Measurements from ENCODE around the gene SAMD10. TPM values are rescaled to one million over a fixed set of nuclear protein-coding genes. Genes with fewer than 3 reads are reported as not detected.
A peak's percentile ranks its signal among the peaks of the same experiment; 100 is the strongest.
"Not testable (repeated sequence)": the region's sequence is repeated elsewhere in the genome, so short reads cannot be mapped to it uniquely, and the experiment has no call there.

Gene SAMD10
- total RNA-seq, 2 experiments from 2014 or later = 16.2 to 18.8 TPM

- H3K9me3 Mint-ChIP-seq = no peaks in the 10 kb centered on the region
- DNase-seq (no peak), ATAC-seq (ENCODE audit: low read depth) (no peak)
- POLR2A ChIA-PET = interaction anchor here (1.1 kb wide), 1 partner anchor 100 kb away, joined by 3 read pairs; no protein-coding TSS in a partner anchor
- H3K27me3 Mint-ChIP-seq = no peaks in the 10 kb centered on the region
- H3K36me3 Mint-ChIP-seq = peaks cover 7% of the 10 kb centered on the region
- H3K4me1 Mint-ChIP-seq = peaks cover 2% of the 10 kb centered on the region
- no peak overlapping the region for H3K4me3 Mint-ChIP-seq
- H3K27ac Mint-ChIP-seq = peak overlapping the region; percentile 38
These were observed 16.8 kb downstream of the SAMD10 start for GRCh38 chr20:63962426-63963347.

- DNase-seq = no peak
- no peaks in the 10 kb centered on the region for H3K27me3 Mint-ChIP-seq
- POLR2A ChIA-PET = interaction anchor here (0.6 to 1.1 kb wide), 2 partner anchors 101 to 332 kb away, joined by 3 to 5 read pairs; no protein-coding TSS in a partner anchor
- H3K27ac Mint-ChIP-seq = peak overlapping the region; percentile 38
- H3K4me1 Mint-ChIP-seq = peaks cover 9% of the 10 kb centered on the region
- H3K9me3 Mint-ChIP-seq = no peaks in the 10 kb centered on the region
- no peak for ATAC-seq (ENCODE audit: low read depth)
- H3K4me3 Mint-ChIP-seq = no peak overlapping the region
- H3K36me3 Mint-ChIP-seq = peaks cover 7% of the 10 kb centered on the region
These were observed 17.6 kb downstream of the SAMD10 start for GRCh38 chr20:63961664-63962425.

DNA sequence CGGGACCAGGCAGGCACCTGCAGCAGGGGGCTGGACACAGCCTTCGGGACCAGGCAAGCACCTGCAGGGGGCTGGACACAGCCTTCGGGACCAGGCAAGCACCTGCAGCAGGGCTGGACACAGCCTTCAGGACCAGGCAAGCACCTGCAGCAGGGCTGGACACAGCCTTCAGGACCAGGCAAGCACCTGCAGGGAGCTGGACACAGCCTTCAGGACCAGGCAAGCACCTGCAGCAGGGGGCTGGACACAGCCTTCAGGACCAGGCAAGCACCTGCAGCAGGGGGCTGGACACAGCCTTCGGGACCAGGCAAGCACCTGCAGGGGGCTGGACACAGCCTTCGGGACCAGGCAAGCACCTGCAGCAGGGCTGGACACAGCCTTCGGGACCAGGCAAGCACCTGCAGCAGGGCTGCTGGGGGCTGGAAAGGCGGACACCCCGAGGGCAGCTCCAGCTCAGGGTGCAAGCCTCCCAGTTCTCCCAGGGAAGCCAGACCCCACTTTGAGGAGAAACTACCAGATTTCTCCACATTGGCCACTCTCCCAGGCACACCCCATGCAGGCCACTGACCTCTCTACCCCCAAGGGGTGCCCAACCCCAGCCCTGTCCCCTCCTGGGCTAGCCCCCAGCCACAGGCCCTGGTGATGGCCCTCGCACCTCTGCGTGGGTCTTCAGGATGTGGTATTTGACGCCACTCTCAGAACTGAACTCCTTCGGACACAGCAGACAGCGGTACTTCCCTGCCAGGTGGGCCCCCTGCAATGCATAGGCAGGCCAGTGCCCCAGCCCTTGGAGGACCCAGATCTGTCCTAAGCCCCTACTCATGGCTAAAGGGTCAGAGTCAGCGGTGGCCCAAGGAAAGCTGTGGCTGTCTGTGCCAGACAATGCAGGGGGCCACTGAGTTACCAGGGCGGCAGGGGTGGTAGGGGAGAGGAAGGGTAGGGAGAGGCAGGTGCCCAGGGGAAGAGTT is 18.5 kb downstream of the SAMD10 start:
- H3K36me3 Mint-ChIP-seq; H3K4me3 Mint-ChIP-seq; H3K27me3 Mint-ChIP-seq; ATAC-seq (ENCODE audit: low read depth); H3K9me3 Mint-ChIP-seq; H3K27ac Mint-ChIP-seq; DNase-seq: not testable (repeated sequence)
- H3K4me1 Mint-ChIP-seq = peaks cover 11% of the 10 kb centered on the region
- POLR2A ChIA-PET = interaction anchor here (0.6 kb wide), 1 partner anchor 331 kb away, joined by 5 read pairs; no protein-coding TSS in a partner anchor

- Mint-ChIP-seq H3K27me3 (no peaks in the 10 kb centered on the region), H3K27ac (no peak overlapping the region)
- no peak for DNase-seq
These were observed 19.8 kb downstream of the SAMD10 start for GRCh38 chr20:63959699-63960075.

DNA sequence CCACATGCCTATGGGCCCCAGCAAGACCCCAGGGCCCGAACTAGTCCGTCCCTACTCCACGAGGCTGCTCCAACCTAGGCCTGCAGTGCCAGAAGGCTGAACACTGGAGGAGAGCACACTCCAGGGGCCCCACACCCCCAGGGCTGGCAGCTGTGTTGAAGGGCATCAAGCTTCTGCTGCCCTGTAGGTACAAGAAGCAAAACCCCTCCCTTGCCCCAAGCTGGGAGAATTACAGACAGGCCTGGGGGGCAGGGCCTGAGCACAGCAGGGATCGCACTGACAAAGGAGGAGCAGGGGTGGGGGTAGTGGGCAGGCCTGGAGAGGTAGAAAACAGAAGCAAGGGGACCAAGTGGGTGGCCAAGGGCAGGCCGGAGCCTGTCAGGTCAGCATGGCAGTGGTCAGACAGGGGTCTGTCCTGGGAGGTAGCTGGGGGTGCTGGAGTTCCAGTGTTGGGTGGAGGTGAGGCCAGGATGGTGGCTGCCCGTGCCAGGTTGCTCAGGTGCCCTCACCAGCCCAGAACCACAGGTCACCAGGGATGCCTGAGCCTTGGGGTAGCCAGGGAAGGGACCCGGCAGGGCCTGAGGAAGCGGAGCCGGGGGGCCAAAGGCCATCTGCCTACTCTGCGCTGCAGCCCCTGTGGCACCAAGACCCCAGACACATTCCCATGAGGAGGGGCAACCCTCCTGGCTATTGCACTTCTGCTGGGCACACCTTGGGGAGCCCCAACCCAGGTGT is 20.3 kb downstream of the SAMD10 start:
- H3K4me1 Mint-ChIP-seq = peaks cover 19% of the 10 kb centered on the region
- H3K36me3 Mint-ChIP-seq = peaks cover 4% of the 10 kb centered on the region
- POLR2A ChIA-PET = interaction anchor here (1.4 to 2.0 kb wide), 2 partner anchors 10 to 21 kb away, joined by 5 read pairs; partner anchors contain the start of gene SAMD10
- no peak overlapping the region for H3K4me3 Mint-ChIP-seq
- no peaks in the 10 kb centered on the region for H3K9me3 Mint-ChIP-seq
- no peaks in the 10 kb centered on the region for H3K27me3 Mint-ChIP-seq
- H3K27ac Mint-ChIP-seq = no peak overlapping the region
- no peak for DNase-seq
- no peak for ATAC-seq (ENCODE audit: low read depth)

More at GRCh38 chr20:63959699-63960075, 19.8 kb downstream of the SAMD10 start:
- Mint-ChIP-seq H3K9me3 (no peaks in the 10 kb centered on the region), H3K4me3 (no peak overlapping the region), H3K4me1 (peaks cover 13% of the 10 kb centered on the region), H3K36me3 (peaks cover 2% of the 10 kb centered on the region)
- no peak for ATAC-seq (ENCODE audit: low read depth)
- POLR2A ChIA-PET = interaction anchor here (2.0 kb wide), 1 partner anchor 20 kb away, joined by 5 read pairs; the partner anchor contains the start of gene SAMD10

GRCh38 chr20:63958471-63958870 is 21.0 kb downstream of the SAMD10 start:
- ATAC-seq (ENCODE audit: low read depth) = no peak
- POLR2A ChIA-PET = interaction anchor here (1.4 to 2.0 kb wide), 2 partner anchors 10 to 22 kb away, joined by 5 read pairs; partner anchors contain the start of gene SAMD10
- Mint-ChIP-seq H3K27me3 (no peaks in the 10 kb centered on the region), H3K27ac (peak overlapping the region; percentile 45), H3K4me3 (no peak overlapping the region), H3K4me1 (peaks cover 24% of the 10 kb centered on the region), H3K9me3 (no peaks in the 10 kb centered on the region), H3K36me3 (peaks cover 5% of the 10 kb centered on the region)
- no peak for DNase-seq

- ATAC-seq (ENCODE audit: low read depth) (no peak), DNase-seq (no peak)
- Mint-ChIP-seq H3K4me3 (peak overlapping the region; percentile 32), H3K9me3 (no peaks in the 10 kb centered on the region), H3K36me3 (peaks cover 4% of the 10 kb centered on the region), H3K4me1 (peaks cover 24% of the 10 kb centered on the region), H3K27me3 (no peaks in the 10 kb centered on the region), H3K27ac (peak overlapping the region; percentile 87)
- POLR2A ChIA-PET = interaction anchor here (0.6 to 2.4 kb wide), 6 partner anchors 11 to 84 kb away, joined by 5 to 14 read pairs (median 8); partner anchors contain the start of genes PRPF6 and SAMD10
These were observed 21.6 kb downstream of the SAMD10 start for GRCh38 chr20:63957690-63958441.

- peaks cover 3% of the 10 kb centered on the region for H3K36me3 Mint-ChIP-seq
- ATAC-seq (ENCODE audit: low read depth) (peak; percentile 43), DNase-seq (peak; percentile 75)
- peak overlapping the region; percentile 71 for H3K4me3 Mint-ChIP-seq
- peaks cover 24% of the 10 kb centered on the region for H3K4me1 Mint-ChIP-seq
- H3K9me3 Mint-ChIP-seq = no peaks in the 10 kb centered on the region
- H3K27me3 Mint-ChIP-seq = no peaks in the 10 kb centered on the region
- H3K27ac Mint-ChIP-seq = peak overlapping the region; percentile 87
- POLR2A ChIA-PET = interaction anchor here (0.6 to 2.4 kb wide), 6 partner anchors 17 to 83 kb away, joined by 3 to 14 read pairs (median 8); partner anchors contain the start of genes PRPF6 and SAMD10
These were observed 22.3 kb downstream of the SAMD10 start for GRCh38 chr20:63957004-63957689.

DNA sequence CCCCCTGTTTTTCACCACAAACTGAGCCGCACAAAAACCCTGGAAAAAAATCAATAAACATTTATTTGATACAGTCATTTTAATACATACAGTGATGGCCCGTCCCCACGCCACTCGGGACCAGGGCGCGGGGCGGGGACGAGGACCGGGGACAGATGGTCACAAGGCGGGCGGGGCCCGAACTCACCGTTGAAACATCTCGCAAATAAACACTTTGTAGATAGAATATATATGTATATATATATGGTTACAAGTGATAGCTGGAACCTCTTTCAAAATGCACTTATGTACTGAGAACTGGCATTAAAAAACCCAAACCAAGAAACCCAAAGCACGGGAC is 22.8 kb downstream of the SAMD10 start:
- peak; percentile 17 for ATAC-seq (ENCODE audit: low read depth)
- no peak for DNase-seq
- Mint-ChIP-seq H3K27ac (peak overlapping the region; percentile 86), H3K4me3 (peak overlapping the region; percentile 81), H3K27me3 (no peaks in the 10 kb centered on the region), H3K36me3 (peaks cover 3% of the 10 kb centered on the region), H3K4me1 (peaks cover 24% of the 10 kb centered on the region), H3K9me3 (no peaks in the 10 kb centered on the region)
- POLR2A ChIA-PET = interaction anchor here (0.6 to 2.4 kb wide), 15 partner anchors 12 to 516 kb away, joined by 3 to 14 read pairs (median 4); partner anchors contain the start of genes ARFRP1, PPDPF, PRPF6 and PTK6

GRCh38 chr20:63955827-63956663 is 23.4 kb downstream of the SAMD10 start, which contains the start of gene UCKL1:
TSS of gene UCKL1 (minus strand) at chr20:63956416. CDS start at chr20:63956372, 44 bp downstream.
- H3K36me3 Mint-ChIP-seq = peaks cover 3% of the 10 kb centered on the region
- POLR2A ChIA-PET = interaction anchor here (0.6 to 2.4 kb wide), 15 partner anchors 12 to 516 kb away, joined by 3 to 14 read pairs (median 4); partner anchors contain the start of genes ARFRP1, PPDPF, PRPF6 and PTK6
- no peaks in the 10 kb centered on the region for H3K27me3 Mint-ChIP-seq
- H3K9me3 Mint-ChIP-seq = no peaks in the 10 kb centered on the region
- peak; percentile 79 for ATAC-seq (ENCODE audit: low read depth)
- peaks cover 24% of the 10 kb centered on the region for H3K4me1 Mint-ChIP-seq
- peak within 1 kb of the TSS; percentile 83 for H3K4me3 Mint-ChIP-seq
- peak within 1 kb of the TSS; percentile 87 for H3K27ac Mint-ChIP-seq
- DNase-seq = peak; percentile 93
